HEK293 (cell line): ENCODE results near the gene RFTN1.

Experiments used
- BCL11B ChIP-seq: fragments of 450-650 bp; formaldehyde crosslinking; IDR thresholded peaks from 2 replicates; pipeline ENCODE4 v1.5.1; 2016; ENCODE audit warnings: low read depth, missing biosample characterization, missing genetic modification characterization
- ZBTB1 ChIP-seq: fragments of 450-650 bp; formaldehyde crosslinking; IDR thresholded peaks from 2 replicates; pipeline ENCODE4 v1.5.1; 2016; ENCODE audit warnings: missing biosample characterization, missing genetic modification characterization
- ZNF280D ChIP-seq: fragments of 450-650 bp; formaldehyde crosslinking; IDR thresholded peaks from 2 replicates; pipeline ENCODE4 v1.5.1; 2016; ENCODE audit warnings: missing biosample characterization, missing genetic modification characterization
- ZNF398 ChIP-seq: fragments of 450-650 bp; formaldehyde crosslinking; IDR thresholded peaks from 2 replicates; pipeline ENCODE4 v1.5.1; 2017; ENCODE audit warnings: missing biosample characterization, missing genetic modification characterization
- ZNF416 ChIP-seq: fragments of 450-650 bp; formaldehyde crosslinking; IDR thresholded peaks from 2 replicates; pipeline ENCODE4 v1.5.1; 2016; ENCODE audit warnings: missing biosample characterization, missing genetic modification characterization
- ZNF48 ChIP-seq: fragments of 450-650 bp; formaldehyde crosslinking; IDR thresholded peaks from 2 replicates; pipeline ENCODE4 v1.5.1; 2016; ENCODE audit warnings: missing biosample characterization, missing genetic modification characterization
- ZNF596 ChIP-seq: fragments of 450-650 bp; IDR thresholded peaks from 2 replicates; pipeline ENCODE4 v1.5.0; 2018; ENCODE audit warnings: missing biosample characterization, mild to moderate bottlenecking, missing genetic modification characterization, moderate library complexity
- ZNF654 ChIP-seq: fragments of 450-650 bp; formaldehyde crosslinking; IDR thresholded peaks from 2 replicates; pipeline ENCODE4 v1.5.1; 2016; ENCODE audit warnings: low read depth, missing biosample characterization, missing genetic modification characterization
- ZNF658 ChIP-seq: fragments of 450-650 bp; formaldehyde crosslinking; IDR thresholded peaks from 2 replicates; pipeline ENCODE4; 2016; ENCODE audit warnings: missing biosample characterization, missing genetic modification characterization
- ZSCAN16 ChIP-seq: fragments of 450-650 bp; formaldehyde crosslinking; IDR thresholded peaks from 2 replicates; pipeline ENCODE4 v1.5.1; 2016; ENCODE audit warnings: missing biosample characterization, missing genetic modification characterization
- ZSCAN18 ChIP-seq: fragments of 450-650 bp; formaldehyde crosslinking; IDR thresholded peaks from 2 replicates; pipeline ENCODE4 v1.5.1; 2016; ENCODE audit warnings: missing biosample characterization, missing genetic modification characterization
- TF ChIP-seq, protein P1 (sequence below): fragments of 450-650 bp; formaldehyde crosslinking; IDR thresholded peaks from 2 replicates; pipeline ENCODE4 v1.5.1; 2016; ENCODE audit warnings: missing biosample characterization, missing genetic modification characterization, borderline replicate concordance
- TF ChIP-seq, protein P2 (sequence below): fragments of 450-650 bp; formaldehyde crosslinking; IDR thresholded peaks from 2 replicates; pipeline ENCODE4 v1.5.1; 2017; ENCODE audit warnings: missing biosample characterization, missing genetic modification characterization
- TF ChIP-seq, protein P3 (sequence below): fragments of 450-650 bp; formaldehyde crosslinking; conservative IDR thresholded peaks from 2 replicates; pipeline ENCODE4 v1.5.1; 2016; ENCODE audit warnings: low read depth, missing biosample characterization, missing genetic modification characterization

Gene RFTN1

GRCh38 chr3:16359331-16359730 lies 154.2 kb downstream of the RFTN1 start (continued):
- TF ChIP-seq, protein P1, sequence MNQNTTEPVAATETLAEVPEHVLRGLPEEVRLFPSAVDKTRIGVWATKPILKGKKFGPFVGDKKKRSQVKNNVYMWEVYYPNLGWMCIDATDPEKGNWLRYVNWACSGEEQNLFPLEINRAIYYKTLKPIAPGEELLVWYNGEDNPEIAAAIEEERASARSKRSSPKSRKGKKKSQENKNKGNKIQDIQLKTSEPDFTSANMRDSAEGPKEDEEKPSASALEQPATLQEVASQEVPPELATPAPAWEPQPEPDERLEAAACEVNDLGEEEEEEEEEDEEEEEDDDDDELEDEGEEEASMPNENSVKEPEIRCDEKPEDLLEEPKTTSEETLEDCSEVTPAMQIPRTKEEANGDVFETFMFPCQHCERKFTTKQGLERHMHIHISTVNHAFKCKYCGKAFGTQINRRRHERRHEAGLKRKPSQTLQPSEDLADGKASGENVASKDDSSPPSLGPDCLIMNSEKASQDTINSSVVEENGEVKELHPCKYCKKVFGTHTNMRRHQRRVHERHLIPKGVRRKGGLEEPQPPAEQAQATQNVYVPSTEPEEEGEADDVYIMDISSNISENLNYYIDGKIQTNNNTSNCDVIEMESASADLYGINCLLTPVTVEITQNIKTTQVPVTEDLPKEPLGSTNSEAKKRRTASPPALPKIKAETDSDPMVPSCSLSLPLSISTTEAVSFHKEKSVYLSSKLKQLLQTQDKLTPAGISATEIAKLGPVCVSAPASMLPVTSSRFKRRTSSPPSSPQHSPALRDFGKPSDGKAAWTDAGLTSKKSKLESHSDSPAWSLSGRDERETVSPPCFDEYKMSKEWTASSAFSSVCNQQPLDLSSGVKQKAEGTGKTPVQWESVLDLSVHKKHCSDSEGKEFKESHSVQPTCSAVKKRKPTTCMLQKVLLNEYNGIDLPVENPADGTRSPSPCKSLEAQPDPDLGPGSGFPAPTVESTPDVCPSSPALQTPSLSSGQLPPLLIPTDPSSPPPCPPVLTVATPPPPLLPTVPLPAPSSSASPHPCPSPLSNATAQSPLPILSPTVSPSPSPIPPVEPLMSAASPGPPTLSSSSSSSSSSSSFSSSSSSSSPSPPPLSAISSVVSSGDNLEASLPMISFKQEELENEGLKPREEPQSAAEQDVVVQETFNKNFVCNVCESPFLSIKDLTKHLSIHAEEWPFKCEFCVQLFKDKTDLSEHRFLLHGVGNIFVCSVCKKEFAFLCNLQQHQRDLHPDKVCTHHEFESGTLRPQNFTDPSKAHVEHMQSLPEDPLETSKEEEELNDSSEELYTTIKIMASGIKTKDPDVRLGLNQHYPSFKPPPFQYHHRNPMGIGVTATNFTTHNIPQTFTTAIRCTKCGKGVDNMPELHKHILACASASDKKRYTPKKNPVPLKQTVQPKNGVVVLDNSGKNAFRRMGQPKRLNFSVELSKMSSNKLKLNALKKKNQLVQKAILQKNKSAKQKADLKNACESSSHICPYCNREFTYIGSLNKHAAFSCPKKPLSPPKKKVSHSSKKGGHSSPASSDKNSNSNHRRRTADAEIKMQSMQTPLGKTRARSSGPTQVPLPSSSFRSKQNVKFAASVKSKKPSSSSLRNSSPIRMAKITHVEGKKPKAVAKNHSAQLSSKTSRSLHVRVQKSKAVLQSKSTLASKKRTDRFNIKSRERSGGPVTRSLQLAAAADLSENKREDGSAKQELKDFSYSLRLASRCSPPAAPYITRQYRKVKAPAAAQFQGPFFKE (tag by site-specific recombination), result no peak
- TF ChIP-seq ZNF398 (tag by site-specific recombination), result no peak
- TF ChIP-seq, protein P2, sequence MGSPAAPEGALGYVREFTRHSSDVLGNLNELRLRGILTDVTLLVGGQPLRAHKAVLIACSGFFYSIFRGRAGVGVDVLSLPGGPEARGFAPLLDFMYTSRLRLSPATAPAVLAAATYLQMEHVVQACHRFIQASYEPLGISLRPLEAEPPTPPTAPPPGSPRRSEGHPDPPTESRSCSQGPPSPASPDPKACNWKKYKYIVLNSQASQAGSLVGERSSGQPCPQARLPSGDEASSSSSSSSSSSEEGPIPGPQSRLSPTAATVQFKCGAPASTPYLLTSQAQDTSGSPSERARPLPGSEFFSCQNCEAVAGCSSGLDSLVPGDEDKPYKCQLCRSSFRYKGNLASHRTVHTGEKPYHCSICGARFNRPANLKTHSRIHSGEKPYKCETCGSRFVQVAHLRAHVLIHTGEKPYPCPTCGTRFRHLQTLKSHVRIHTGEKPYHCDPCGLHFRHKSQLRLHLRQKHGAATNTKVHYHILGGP (tag by site-specific recombination), result no peak
- no peak for TF ChIP-seq ZSCAN18 (tag by site-specific recombination)
- no peak for TF ChIP-seq ZNF416 (tag by site-specific recombination)
- no peak for TF ChIP-seq ZNF48 (tag by site-specific recombination)
- TF ChIP-seq ZNF596, result no peak
- no peak for TF ChIP-seq ZNF280D
- no peak for TF ChIP-seq ZSCAN16
- TF ChIP-seq, protein P3, sequence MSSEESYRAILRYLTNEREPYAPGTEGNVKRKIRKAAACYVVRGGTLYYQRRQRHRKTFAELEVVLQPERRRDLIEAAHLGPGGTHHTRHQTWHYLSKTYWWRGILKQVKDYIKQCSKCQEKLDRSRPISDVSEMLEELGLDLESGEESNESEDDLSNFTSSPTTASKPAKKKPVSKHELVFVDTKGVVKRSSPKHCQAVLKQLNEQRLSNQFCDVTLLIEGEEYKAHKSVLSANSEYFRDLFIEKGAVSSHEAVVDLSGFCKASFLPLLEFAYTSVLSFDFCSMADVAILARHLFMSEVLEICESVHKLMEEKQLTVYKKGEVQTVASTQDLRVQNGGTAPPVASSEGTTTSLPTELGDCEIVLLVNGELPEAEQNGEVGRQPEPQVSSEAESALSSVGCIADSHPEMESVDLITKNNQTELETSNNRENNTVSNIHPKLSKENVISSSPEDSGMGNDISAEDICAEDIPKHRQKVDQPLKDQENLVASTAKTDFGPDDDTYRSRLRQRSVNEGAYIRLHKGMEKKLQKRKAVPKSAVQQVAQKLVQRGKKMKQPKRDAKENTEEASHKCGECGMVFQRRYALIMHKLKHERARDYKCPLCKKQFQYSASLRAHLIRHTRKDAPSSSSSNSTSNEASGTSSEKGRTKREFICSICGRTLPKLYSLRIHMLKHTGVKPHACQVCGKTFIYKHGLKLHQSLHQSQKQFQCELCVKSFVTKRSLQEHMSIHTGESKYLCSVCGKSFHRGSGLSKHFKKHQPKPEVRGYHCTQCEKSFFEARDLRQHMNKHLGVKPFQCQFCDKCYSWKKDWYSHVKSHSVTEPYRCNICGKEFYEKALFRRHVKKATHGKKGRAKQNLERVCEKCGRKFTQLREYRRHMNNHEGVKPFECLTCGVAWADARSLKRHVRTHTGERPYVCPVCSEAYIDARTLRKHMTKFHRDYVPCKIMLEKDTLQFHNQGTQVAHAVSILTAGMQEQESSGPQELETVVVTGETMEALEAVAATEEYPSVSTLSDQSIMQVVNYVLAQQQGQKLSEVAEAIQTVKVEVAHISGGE (tag by site-specific recombination), result no peak
- no peak for TF ChIP-seq BCL11B (tag by site-specific recombination)
- TF ChIP-seq ZNF654, result no peak
- no peak for TF ChIP-seq ZBTB1
- no peak for TF ChIP-seq ZNF658 (tag by site-specific recombination)
